ENCODE results near the gene PRPSAP1.

The PRPSAP1 gene

GRCh38 chr17:76279742-76280287, 73.9 kb downstream of the PRPSAP1 start:
- TF ChIP-seq TAF1 (IDR thresholded peaks at IDR 0.05; ENCODE audit: low read depth) (no peak), CEBPB (IDR thresholded peaks at IDR 0.05) (no peak), TEAD4 (IDR thresholded peaks at IDR 0.05) (no peak), ZBTB7A (IDR thresholded peaks at IDR 0.05; ENCODE audit: low read depth) (no peak), RAD21 (IDR thresholded peaks at IDR 0.05; ENCODE audit: low read depth) (no peak), USF1 (IDR thresholded peaks at IDR 0.05) (no peak), MAX (IDR thresholded peaks at IDR 0.05) (no peak), FOXM1 (IDR thresholded peaks at IDR 0.05; ENCODE audit: borderline replicate concordance, low read depth) (no peak), EP300 (IDR thresholded peaks at IDR 0.05; ENCODE audit: borderline replicate concordance) (no peak), CREB1 (IDR thresholded peaks at IDR 0.05; ENCODE audit: low read depth) (no peak), EGR1 (IDR thresholded peaks at IDR 0.05) (no peak), YY1 (IDR thresholded peaks at IDR 0.05; ENCODE audit: low read depth) (no peak), NFIC (IDR thresholded peaks at IDR 0.05) (no peak), TCF12 (IDR thresholded peaks at IDR 0.05; ENCODE audit: low read depth) (no peak), REST (IDR thresholded peaks at IDR 0.05; ENCODE audit: low read depth) (no peak; the same call in 1 of the 2 replicates)

GRCh38 chr17:76278952-76279741, 74.6 kb downstream of the PRPSAP1 start:
- TF ChIP-seq YY1 (IDR thresholded peaks at IDR 0.05; ENCODE audit: low read depth) (no peak), TAF1 (IDR thresholded peaks at IDR 0.05; ENCODE audit: low read depth) (no peak), TEAD4 (IDR thresholded peaks at IDR 0.05) (peak; percentile 68), NFIC (IDR thresholded peaks at IDR 0.05) (no peak), CREB1 (IDR thresholded peaks at IDR 0.05; ENCODE audit: low read depth) (no peak), TCF12 (IDR thresholded peaks at IDR 0.05; ENCODE audit: low read depth) (0 out of 2 replicates have a peak, but pooled peaks have one; percentile 25), MAX (IDR thresholded peaks at IDR 0.05) (peak; percentile 74), RAD21 (IDR thresholded peaks at IDR 0.05; ENCODE audit: low read depth) (peak; percentile 93), EP300 (IDR thresholded peaks at IDR 0.05; ENCODE audit: borderline replicate concordance) (no peak), ZBTB7A (IDR thresholded peaks at IDR 0.05; ENCODE audit: low read depth) (no peak), FOXM1 (IDR thresholded peaks at IDR 0.05; ENCODE audit: borderline replicate concordance, low read depth) (no peak), EGR1 (IDR thresholded peaks at IDR 0.05) (no peak), REST (IDR thresholded peaks at IDR 0.05; ENCODE audit: low read depth) (0 out of 2 replicates have a peak, but pooled peaks have one; percentile 15), USF1 (IDR thresholded peaks at IDR 0.05) (peak; percentile 70), CEBPB (IDR thresholded peaks at IDR 0.05) (no peak)

GRCh38 chr17:76278268-76278908, 75.3 kb downstream of the PRPSAP1 start:
- TF ChIP-seq ZBTB7A (IDR thresholded peaks at IDR 0.05; ENCODE audit: low read depth) (no peak), NFIC (IDR thresholded peaks at IDR 0.05) (no peak), RAD21 (IDR thresholded peaks at IDR 0.05; ENCODE audit: low read depth) (no peak), EP300 (IDR thresholded peaks at IDR 0.05; ENCODE audit: borderline replicate concordance) (no peak), USF1 (IDR thresholded peaks at IDR 0.05) (no peak), TAF1 (IDR thresholded peaks at IDR 0.05; ENCODE audit: low read depth) (no peak), EGR1 (IDR thresholded peaks at IDR 0.05) (no peak), REST (IDR thresholded peaks at IDR 0.05; ENCODE audit: low read depth) (no peak)
